GM18526 (cell line): ENCODE data around the gene FGF14.

ENCODE experiments used
- POLR2A ChIP-seq: IDR thresholded peaks from 3 replicates; pipeline ENCODE4 v1.6.1; 2011; ENCODE audit not compliant: insufficient read length; ENCODE audit errors: extremely low read depth

Gene FGF14

GRCh38 chr13:101783554-101783953 lies 618.3 kb downstream of the FGF14 start:
- TF ChIP-seq POLR2A = no peak

- no peak for TF ChIP-seq POLR2A
Observed at GRCh38 chr13:101780211-101780610, 621.6 kb downstream of the FGF14 start.

GRCh38 chr13:101779147-101779546 lies 622.7 kb downstream of the FGF14 start:
- no peak for TF ChIP-seq POLR2A

GRCh38 chr13:101775267-101775666 lies 626.6 kb downstream of the FGF14 start:
- no peak for TF ChIP-seq POLR2A

GRCh38 chr13:101774393-101774792 lies 627.5 kb downstream of the FGF14 start:
- no peak for TF ChIP-seq POLR2A

- TF ChIP-seq POLR2A = no peak
Observed at GRCh38 chr13:101773062-101773461, 628.8 kb downstream of the FGF14 start.

- no peak for TF ChIP-seq POLR2A
Observed at GRCh38 chr13:101767131-101767530, 634.7 kb downstream of the FGF14 start.

- no peak for TF ChIP-seq POLR2A
Observed at GRCh38 chr13:101763191-101763590, 638.7 kb downstream of the FGF14 start.

GRCh38 chr13:101757446-101758039 lies 644.3 kb downstream of the FGF14 start:
- TF ChIP-seq POLR2A = no peak

- no peak for TF ChIP-seq POLR2A
Observed at GRCh38 chr13:101755228-101755887, 646.5 kb downstream of the FGF14 start.

- no peak for TF ChIP-seq POLR2A
Observed at GRCh38 chr13:101752432-101752831, 649.4 kb downstream of the FGF14 start.

GRCh38 chr13:101751488-101751887 lies 650.4 kb downstream of the FGF14 start:
- no peak for TF ChIP-seq POLR2A

GRCh38 chr13:101749584-101749983 lies 652.3 kb downstream of the FGF14 start:
- no peak for TF ChIP-seq POLR2A

- no peak for TF ChIP-seq POLR2A
Observed at GRCh38 chr13:101747039-101747438, 654.8 kb downstream of the FGF14 start.

- TF ChIP-seq POLR2A = no peak
Observed at GRCh38 chr13:101746513-101746912, 655.3 kb downstream of the FGF14 start.

GRCh38 chr13:101739382-101740178 lies 662.3 kb downstream of the FGF14 start:
- TF ChIP-seq POLR2A = no peak
